Activated CD8-positive, alpha-beta memory T cell treated with anti-CD3 and anti-CD28 coated beads for 4 hours (primary cell): ENCODE data around the gene DIDO1.

Source experiments
- DNase-seq, 2 donors: peaks; one replicate each; pipeline ENCODE4 v3.0.0-alpha.2; 2020; ENCODE audit warnings: low read depth in 2 of 2

DIDO1 gene

GRCh38 chr20:62926229-62927127, at the start of gene DIDO1:
Gene DIDO1 (minus strand): TSS chr20:62926505.
- peak; percentile 80 to 83 for DNase-seq

GRCh38 chr20:62975251-62975760, 49.0 kb upstream of the DIDO1 start:
- no peak for DNase-seq

DNA sequence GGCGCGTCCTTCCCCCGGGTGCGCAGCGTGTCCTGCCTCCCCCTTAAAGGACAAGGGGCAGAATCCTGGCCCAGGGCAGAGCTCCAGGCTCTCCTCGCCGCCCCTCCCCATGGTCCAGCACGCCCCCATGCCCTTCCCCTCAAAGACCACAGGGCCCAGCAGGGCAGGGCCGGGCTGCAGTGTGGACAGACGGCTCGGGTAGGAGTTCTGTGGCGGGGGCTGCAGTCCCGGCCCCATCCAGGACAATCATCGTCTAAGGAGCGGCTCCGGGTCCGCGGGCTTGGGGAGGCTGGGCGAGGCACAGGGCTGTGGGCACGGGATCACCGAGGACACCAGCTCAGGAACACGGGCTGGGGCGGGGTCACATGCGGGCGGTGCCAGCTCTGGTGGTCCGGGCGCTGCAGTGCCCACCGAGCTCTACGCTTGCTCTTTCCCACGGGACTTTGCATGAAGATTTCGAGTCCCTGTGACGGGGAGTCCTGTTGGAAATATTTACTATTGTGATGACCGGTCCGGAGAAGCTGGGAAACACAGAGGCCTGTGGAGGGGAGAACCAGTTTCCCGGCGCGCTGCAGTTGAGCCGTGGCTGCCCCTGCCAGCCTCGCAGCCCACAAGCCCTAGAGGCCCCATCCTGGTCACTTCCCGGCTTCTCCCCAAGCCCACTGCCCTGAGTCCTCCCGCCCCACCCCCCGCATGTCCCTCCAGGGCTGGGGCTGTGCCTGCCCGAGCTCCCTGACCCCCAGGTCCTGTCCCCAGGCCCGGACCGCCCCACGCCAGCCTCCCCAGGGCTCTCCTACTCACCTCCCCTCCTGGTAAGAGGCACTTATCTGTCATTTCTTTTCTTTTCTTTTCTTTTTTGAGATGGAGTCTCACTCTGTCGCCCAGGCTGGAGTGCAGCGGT, 46.8 kb upstream of the DIDO1 start:
- DNase-seq: no peak

- DNase-seq: peak; percentile 64 to 70
These were observed 45.9 kb upstream of the DIDO1 start for GRCh38 chr20:62971950-62972844.

DNA sequence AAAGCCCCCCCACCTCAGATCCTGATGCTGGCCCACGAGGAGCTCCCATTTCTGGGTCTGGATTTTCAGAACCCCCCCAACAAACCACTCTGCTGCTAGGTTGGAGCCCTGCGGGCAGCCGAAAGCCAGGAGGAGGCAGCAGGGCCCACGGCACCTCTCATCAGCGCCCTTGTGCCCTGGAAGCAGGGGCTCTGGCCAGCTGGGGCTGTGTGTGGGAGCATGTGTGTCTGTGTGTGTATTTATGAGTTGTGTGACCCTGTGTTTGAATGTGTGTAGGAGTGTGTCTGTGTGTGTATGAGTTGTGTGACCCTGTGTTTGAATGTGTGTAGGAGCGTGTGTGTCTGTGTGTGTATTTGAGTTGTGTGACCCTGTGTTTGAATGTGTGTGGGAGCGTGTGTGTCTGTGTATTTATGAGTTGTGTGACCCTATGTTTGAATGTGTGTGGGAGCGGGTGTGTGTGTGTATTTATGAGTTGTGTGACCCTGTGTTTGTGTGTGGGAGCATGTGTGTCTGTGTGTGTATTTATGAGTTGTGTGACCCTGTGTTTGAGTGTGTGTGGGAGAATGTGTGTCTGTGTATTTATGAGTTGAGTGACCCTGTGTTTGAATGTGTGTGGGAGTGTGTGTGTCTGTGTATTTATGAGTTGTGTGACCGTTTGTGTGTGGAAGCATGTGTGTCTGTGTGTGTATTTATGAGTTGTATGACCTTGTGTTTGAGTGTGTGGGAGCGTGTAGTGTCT, 45.1 kb upstream of the DIDO1 start:
- no peak for DNase-seq

DNA sequence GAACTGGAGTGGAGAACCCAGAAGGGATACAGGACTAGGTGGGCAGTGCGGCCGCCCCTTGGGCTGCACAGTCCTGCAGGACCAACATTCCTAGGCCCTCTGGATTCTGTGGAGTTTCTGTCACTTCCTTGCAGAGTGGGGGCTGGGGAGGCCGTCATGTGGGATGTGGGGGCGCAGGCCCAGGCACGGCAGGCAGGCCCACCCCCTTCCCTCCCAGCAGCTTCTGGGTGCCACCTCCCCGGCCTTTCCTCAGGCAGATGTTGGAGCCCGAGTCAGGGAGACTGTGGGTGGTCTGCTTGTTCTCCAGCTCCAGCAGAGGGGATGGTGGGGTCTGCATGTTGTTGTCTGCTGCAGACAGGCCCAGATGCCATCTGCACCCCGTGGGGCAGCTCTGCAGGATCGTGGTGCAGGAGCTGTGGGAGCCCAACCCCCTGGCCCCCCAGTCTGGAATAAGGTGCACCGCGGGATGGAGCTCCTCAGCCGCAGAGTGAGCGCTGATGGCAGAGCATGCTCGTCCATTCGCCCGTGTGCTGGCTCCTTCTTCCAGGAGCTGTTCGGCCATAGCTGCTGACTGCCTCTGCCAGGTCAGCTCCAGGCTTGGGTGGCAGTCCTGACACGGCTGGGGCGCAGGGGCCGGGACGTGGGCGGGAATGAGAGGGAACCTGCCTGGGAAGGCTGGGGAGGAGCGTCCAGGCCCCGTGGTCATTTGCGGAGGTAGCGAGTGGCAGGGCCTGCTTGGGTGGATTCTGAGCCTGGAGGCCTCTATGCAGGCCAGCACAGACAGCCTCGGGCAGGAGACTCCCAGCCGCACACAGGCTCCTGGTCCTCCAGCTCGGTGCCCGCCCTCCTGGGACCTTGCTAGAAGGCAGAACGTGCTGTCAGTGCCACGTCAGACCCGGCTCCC, 44.3 kb upstream of the DIDO1 start:
- DNase-seq: no peak

DNA sequence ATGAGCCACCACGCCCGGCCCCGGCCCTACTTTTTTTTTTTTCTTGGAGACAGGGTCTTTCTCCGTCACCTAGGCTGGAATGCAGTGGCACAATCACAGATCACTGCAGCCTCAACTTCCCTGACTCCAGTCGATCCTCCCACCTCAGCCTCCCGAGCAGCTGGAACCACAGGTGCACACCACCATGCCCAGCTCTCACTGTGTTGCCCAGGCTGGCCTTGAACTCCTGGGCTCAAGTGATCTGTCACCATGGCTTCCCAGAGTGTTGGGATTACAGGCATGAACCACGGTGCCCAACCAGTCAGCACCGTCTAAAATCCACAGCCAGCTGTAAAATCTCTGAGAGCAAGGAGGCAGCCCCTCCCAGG, 43.6 kb upstream of the DIDO1 start:
- no peak for DNase-seq

- DNase-seq: no peak
These were observed 43.0 kb upstream of the DIDO1 start for GRCh38 chr20:62969179-62969760.

DNA sequence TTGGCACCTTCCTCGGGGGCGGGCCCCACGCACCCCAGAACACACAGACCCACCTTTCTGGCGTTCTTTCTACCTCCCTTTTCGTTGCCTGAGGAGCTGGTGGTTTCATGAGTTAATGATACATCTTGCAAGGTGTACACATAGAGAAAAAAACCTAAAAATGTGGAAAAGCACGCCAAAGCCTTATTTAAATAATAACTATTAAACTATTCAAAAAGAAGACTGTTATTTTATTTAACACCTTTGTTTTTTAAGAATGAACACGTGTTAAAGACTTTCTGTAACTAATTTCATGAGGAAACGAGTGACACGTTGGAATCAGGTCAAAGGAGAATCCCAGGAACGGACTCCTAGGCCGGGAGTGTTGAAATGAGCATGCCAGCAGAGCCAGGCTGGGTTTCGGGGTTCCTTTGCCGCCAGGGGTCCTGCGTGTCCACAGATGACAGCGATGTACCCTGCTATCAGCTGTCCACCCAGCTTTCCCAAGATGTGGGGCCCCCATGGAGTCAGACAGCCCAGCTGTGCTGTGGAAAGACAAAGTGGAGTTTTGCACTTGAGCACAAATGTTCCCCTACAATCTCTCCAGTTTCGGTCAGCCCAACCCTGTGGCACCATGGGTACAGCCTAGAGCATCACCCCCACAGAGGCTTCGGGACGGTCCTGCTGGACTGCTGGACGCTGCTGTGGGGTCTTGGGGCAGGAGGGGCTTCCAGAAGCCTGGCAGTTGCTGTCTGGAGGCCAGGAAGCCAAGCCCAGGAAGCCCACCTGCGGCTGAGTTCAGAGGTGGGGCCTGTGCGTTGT, 42.3 kb upstream of the DIDO1 start:
- no peak for DNase-seq

DNA sequence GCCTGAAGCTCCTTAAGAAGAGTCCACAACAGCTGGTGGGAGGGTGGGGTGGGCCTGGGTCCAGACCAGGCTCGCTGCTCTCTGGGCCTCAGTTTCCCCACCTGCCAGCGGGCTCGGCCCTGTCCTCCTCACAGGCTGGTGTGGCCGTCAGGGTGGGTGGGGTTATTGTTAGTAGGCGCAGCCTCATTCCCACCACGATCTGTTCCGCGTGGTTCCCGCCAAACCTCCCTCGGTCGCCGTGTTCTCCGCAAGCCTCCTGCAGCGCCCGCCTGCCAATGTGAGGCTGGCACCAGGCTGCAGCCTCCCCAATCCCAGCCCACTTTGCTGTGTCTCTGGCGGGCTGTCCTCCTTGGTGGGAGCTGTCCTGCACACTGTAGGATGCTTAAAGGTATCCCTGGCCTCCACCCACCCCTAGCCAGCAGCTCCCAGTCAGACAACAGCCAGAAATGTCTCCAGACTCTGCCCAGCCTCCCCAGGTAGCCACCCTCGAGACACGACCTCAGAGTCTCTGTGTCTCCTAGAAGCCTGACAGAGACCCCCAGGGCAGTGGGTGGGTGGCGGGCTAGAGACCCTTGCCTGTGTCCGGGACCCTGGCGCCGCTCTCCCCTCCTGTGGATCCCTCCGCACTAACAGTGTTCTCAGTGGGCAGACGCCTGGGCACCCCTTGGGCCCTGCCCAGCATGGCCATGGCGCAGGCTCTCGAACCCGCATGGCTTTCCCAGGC, 41.5 kb upstream of the DIDO1 start:
- DNase-seq: no peak

GRCh38 chr20:62967149-62967501, 40.8 kb upstream of the DIDO1 start:
- no peak for DNase-seq

- DNase-seq: no peak
These were observed 40.2 kb upstream of the DIDO1 start for GRCh38 chr20:62966212-62967148.

DNA sequence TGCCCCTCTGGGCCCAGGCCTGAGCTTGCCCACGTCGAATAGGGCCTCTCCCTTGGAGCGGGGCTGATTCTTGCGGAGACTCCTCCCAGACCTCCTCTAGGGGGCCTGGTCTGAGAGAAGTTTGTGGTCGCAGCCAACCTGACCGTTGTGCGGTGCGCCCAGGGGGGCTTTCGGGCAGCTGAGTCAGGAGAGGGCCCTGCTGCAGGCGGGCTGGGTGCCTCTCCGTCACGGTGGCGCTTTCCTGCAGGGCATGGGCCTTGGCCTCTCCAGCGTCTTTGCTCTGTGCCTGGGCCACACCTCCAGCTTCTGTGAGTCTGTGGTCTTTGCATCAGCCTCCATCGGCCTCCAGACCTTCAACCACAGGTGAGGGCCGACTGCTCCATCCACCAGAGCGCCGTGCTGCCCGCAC, 39.1 kb upstream of the DIDO1 start:
- no peak for DNase-seq

GRCh38 chr20:62964700-62965099, 38.4 kb upstream of the DIDO1 start:
- no peak for DNase-seq

- no peak for DNase-seq
These were observed 37.5 kb upstream of the DIDO1 start for GRCh38 chr20:62963614-62964397.
